ENCODE data around the gene STX4.

STX4 gene

GRCh38 chr16:31023252-31023602 lies 10.1 kb upstream of the STX4 start:
- H3K36me3 ChIP-seq = no peaks in the 10 kb centered on the region
- H3K4me3 ChIP-seq (ENCODE audit: low read depth, low read length) = no peak overlapping the region
- no peak for DNase-seq
- no peak overlapping the region for H3K27ac ChIP-seq
- no peaks in the 10 kb centered on the region for H3K27me3 ChIP-seq (ENCODE audit: insufficient read depth, low read depth, severe bottlenecking)
- H3K9me3 ChIP-seq (ENCODE audit: severe bottlenecking) = no peaks in the 10 kb centered on the region
- no peak for TF ChIP-seq CTCF (IDR thresholded peaks at IDR 0.05; ENCODE audit: low read depth, low read length)

- Histone ChIP-seq H3K27me3 (ENCODE audit: insufficient read depth, low read depth, severe bottlenecking) (no peaks in the 10 kb centered on the region), H3K27ac (no peak overlapping the region), H3K36me3 (no peaks in the 10 kb centered on the region), H3K9me3 (ENCODE audit: severe bottlenecking) (no peaks in the 10 kb centered on the region), H3K4me3 (ENCODE audit: low read depth, low read length) (no peak overlapping the region)
- TF ChIP-seq CTCF (IDR thresholded peaks at IDR 0.05; ENCODE audit: low read depth, low read length) = no peak
- DNase-seq = no peak
Observed at GRCh38 chr16:31023627-31024226, 9.6 kb upstream of the STX4 start.

GRCh38 chr16:31025339-31025738 lies 8.0 kb upstream of the STX4 start:
- TF ChIP-seq CTCF (IDR thresholded peaks at IDR 0.05; ENCODE audit: low read depth, low read length) = no peak
- H3K27ac ChIP-seq = no peak overlapping the region

GRCh38 chr16:31029272-31029671 lies 4.1 kb upstream of the STX4 start:
- Histone ChIP-seq H3K36me3 (no peaks in the 10 kb centered on the region), H3K9me3 (ENCODE audit: severe bottlenecking) (no peaks in the 10 kb centered on the region), H3K27me3 (ENCODE audit: insufficient read depth, low read depth, severe bottlenecking) (no peaks in the 10 kb centered on the region), H3K4me3 (ENCODE audit: low read depth, low read length) (no peak overlapping the region), H3K27ac (no peak overlapping the region)
- DNase-seq = no peak
- TF ChIP-seq CTCF (IDR thresholded peaks at IDR 0.05; ENCODE audit: low read depth, low read length) = no peak

More at GRCh38 chr16:31025339-31025738, 8.0 kb upstream of the STX4 start:
- Histone ChIP-seq H3K4me3 (ENCODE audit: low read depth, low read length) (no peak overlapping the region), H3K9me3 (ENCODE audit: severe bottlenecking) (no peaks in the 10 kb centered on the region), H3K36me3 (no peaks in the 10 kb centered on the region), H3K27me3 (ENCODE audit: insufficient read depth, low read depth, severe bottlenecking) (no peaks in the 10 kb centered on the region)
- DNase-seq = no peak

- TF ChIP-seq CTCF (IDR thresholded peaks at IDR 0.05; ENCODE audit: low read depth, low read length) = no peak
- Histone ChIP-seq H3K9me3 (ENCODE audit: severe bottlenecking) (no peaks in the 10 kb centered on the region), H3K36me3 (no peaks in the 10 kb centered on the region)
Observed at GRCh38 chr16:31031276-31031675, 2.1 kb upstream of the STX4 start.

More at GRCh38 chr16:31031276-31031675, 2.1 kb upstream of the STX4 start:
- DNase-seq = no peak
- Histone ChIP-seq H3K27me3 (ENCODE audit: insufficient read depth, low read depth, severe bottlenecking) (no peaks in the 10 kb centered on the region), H3K4me3 (ENCODE audit: low read depth, low read length) (no peak overlapping the region), H3K27ac (no peak overlapping the region)
